Prostate gland (tissue), 2 donors: ENCODE measurements around the gene POLA1.

Source experiments
- POLR2A ChIP-seq: fragments of 450-650 bp; IDR thresholded peaks from one replicate; pipeline ENCODE4 v1.6.1; 2016; ENCODE audit warnings: antibody characterized with exemption, mild to moderate bottlenecking
- POLR2AphosphoS5 ChIP-seq: sonication (generic); formaldehyde crosslinking; IDR thresholded peaks from one replicate; pipeline ENCODE4 v1.6.1; 2017; ENCODE audit warnings: antibody characterized with exemption
- TF ChIP-seq, protein P1 (sequence below), 4 experiments: fragments of 200-600 bp in 2 of 4; fragments of 450-650 bp in 2 of 4; sonication (generic) in 2 of 4; IDR thresholded peaks; 1 replicate in 3 of 4; 2 replicates in 1 of 4; pipeline ENCODE4 v1.5.1; 2016 to 2019; ENCODE audit warnings: antibody characterized with exemption in 4 of 4, mild to moderate bottlenecking in 2 of 4, moderate library complexity in 2 of 4

GRCh38 chrX:24879679-24880078, 186.0 kb downstream of the POLA1 start:
- TF ChIP-seq, protein P1, sequence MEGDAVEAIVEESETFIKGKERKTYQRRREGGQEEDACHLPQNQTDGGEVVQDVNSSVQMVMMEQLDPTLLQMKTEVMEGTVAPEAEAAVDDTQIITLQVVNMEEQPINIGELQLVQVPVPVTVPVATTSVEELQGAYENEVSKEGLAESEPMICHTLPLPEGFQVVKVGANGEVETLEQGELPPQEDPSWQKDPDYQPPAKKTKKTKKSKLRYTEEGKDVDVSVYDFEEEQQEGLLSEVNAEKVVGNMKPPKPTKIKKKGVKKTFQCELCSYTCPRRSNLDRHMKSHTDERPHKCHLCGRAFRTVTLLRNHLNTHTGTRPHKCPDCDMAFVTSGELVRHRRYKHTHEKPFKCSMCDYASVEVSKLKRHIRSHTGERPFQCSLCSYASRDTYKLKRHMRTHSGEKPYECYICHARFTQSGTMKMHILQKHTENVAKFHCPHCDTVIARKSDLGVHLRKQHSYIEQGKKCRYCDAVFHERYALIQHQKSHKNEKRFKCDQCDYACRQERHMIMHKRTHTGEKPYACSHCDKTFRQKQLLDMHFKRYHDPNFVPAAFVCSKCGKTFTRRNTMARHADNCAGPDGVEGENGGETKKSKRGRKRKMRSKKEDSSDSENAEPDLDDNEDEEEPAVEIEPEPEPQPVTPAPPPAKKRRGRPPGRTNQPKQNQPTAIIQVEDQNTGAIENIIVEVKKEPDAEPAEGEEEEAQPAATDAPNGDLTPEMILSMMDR (IDR thresholded peaks at IDR 0.05) = no peak
- TF ChIP-seq POLR2A = no peak
- no peak for TF ChIP-seq POLR2AphosphoS5
